Loucy (cell line): ENCODE measurements around the gene TDRD3.

Experiments
- H2AFZ ChIP-seq: fragments of 200-600 bp; sonication (generic); 2 replicates; pipeline ENCODE4 v1.6.0; 2016; ENCODE audit warnings: antibody characterized with exemption, mild to moderate bottlenecking, low read length, moderate library complexity
- H3F3A ChIP-seq: fragments of 200-600 bp; 2 replicates; pipeline ENCODE4 v1.6.0; 2016; ENCODE audit warnings: antibody characterized with exemption, low read depth, mild to moderate bottlenecking
- H3K27me3 ChIP-seq: fragments of 200-600 bp; sonication (generic); 2 replicates; pipeline ENCODE4 v1.6.1; 2014; ENCODE audit warnings: low read length, mild to moderate bottlenecking; ENCODE audit not compliant: insufficient read depth, poor library complexity, severe bottlenecking
- H3K36me3 ChIP-seq: fragments of 200-600 bp; sonication (generic); 2 replicates; pipeline ENCODE4 v1.6.1; 2016; ENCODE audit warnings: low read length; ENCODE audit not compliant: insufficient read depth
- H3K4me1 ChIP-seq: fragments of 200-600 bp; sonication (generic); 2 replicates; pipeline ENCODE4 v1.5.1; 2014; ENCODE audit warnings: low read length, mild to moderate bottlenecking; ENCODE audit not compliant: insufficient read depth, poor library complexity, severe bottlenecking
- H3K4me2 ChIP-seq: fragments of 200-600 bp; sonication (generic); 2 replicates; pipeline ENCODE4 v1.6.0; 2014; ENCODE audit warnings: antibody characterized with exemption, low read length, low read depth, mild to moderate bottlenecking; ENCODE audit not compliant: poor library complexity, severe bottlenecking
- H3K4me3 ChIP-seq: fragments of 200-600 bp; sonication (generic); 2 replicates; pipeline ENCODE4 v1.5.1; 2014; ENCODE audit warnings: low read length, mild to moderate bottlenecking, mixed read lengths; ENCODE audit not compliant: poor library complexity, severe bottlenecking
- H3K79me2 ChIP-seq: fragments of 200-600 bp; sonication (generic); 2 replicates; pipeline ENCODE4 v1.6.1; 2014; ENCODE audit warnings: low read length; ENCODE audit not compliant: insufficient read depth
- H3K9ac ChIP-seq: fragments of 200-600 bp; sonication (generic); 2 replicates; pipeline ENCODE4 v1.6.0; 2014; ENCODE audit warnings: mild to moderate bottlenecking, low read depth, low read length, moderate library complexity; ENCODE audit not compliant: poor library complexity, severe bottlenecking
- H3K9me2 ChIP-seq: fragments of 200-600 bp; sonication (generic); replicated peaks from 2 replicates; pipeline ENCODE4 v1.6.1; 2016; ENCODE audit warnings: low read depth, low read length, mixed read lengths
- H3K9me3 ChIP-seq: fragments of 200-600 bp; sonication (generic); 2 replicates; pipeline ENCODE4 v1.6.1; 2014; ENCODE audit warnings: mild to moderate bottlenecking, antibody characterized with exemption, low read length, low read depth; ENCODE audit not compliant: insufficient read depth
- H4K20me1 ChIP-seq: fragments of 200-600 bp; sonication (generic); 2 replicates; pipeline ENCODE4 v1.6.0; 2014; ENCODE audit warnings: antibody characterized with exemption, low read length, mild to moderate bottlenecking; ENCODE audit not compliant: insufficient read depth, poor library complexity, severe bottlenecking
- CTCF ChIP-seq: fragments of 200-600 bp; sonication (generic); conservative IDR thresholded peaks from 2 replicates; pipeline ENCODE4 v1.5.1; 2014; ENCODE audit warnings: mild to moderate bottlenecking, antibody characterized with exemption, low read length
- EZH2phosphoT487 ChIP-seq: fragments of 200-600 bp; IDR thresholded peaks from 2 replicates; pipeline ENCODE4 v1.6.1; 2018; ENCODE audit warnings: antibody characterized with exemption, mild to moderate bottlenecking, moderate library complexity, borderline replicate concordance

The TDRD3 gene

DNA sequence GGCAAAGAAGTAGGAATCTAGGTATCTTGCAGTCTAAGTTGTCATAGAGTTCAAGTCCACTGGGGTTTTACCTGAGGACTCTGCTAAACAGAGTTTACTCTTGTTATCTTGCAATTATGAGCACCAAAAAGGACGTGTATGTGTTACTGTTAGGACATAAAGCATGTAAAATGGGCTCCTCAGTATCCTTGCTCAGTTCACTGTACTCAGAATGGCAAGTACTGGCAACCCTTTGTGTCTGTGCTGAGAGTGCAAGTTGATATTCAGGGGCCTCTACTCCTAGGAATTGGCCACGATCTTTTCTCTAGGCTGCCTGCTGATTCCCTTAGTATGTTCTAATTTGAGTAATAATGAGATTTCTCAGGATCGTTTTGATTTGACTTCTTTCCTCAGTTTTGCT is 13.3 kb downstream of the TDRD3 start:
- H3K4me3 ChIP-seq = no peak overlapping the region
- no peak overlapping the region for H2AFZ ChIP-seq
- peaks cover 8% of the 10 kb centered on the region; the same call in 1 of the 2 replicates for H3K36me3 ChIP-seq

DNA sequence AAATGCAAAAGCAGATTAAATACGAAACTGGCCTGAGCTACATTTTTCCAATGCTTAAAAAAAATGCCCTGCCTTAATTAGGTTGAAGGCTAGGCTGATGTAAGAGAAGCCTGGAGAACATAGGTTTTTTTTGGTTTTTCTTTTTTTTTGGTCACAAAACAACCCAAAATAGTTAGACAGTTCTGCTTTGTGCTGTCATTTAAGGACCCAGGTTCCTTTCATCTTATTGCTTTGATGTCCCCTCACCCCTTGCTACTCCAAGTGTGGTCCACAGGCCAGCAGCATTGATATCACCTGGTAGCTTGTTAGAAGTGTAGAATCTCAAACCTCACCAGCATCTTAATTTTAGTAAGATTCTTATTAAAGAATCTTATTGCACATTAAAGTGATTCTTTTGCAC is 14.4 kb downstream of the TDRD3 start:
- Histone ChIP-seq H3K4me3 (no peak overlapping the region), H3K79me2 (peaks cover 72% of the 10 kb centered on the region), H2AFZ (no peak overlapping the region), H3K9me2 (no peaks in the 10 kb centered on the region), H3K9me3 (peaks cover 8% of the 10 kb centered on the region; the same call in 1 of the 2 replicates), H4K20me1 (peaks cover 3% of the 10 kb centered on the region), H3K9ac (no peak overlapping the region), H3F3A (no peaks in the 10 kb centered on the region), H3K4me1 (peaks cover 29% of the 10 kb centered on the region), H3K36me3 (peaks cover 8% of the 10 kb centered on the region; the same call in 1 of the 2 replicates), H3K27me3 (no peaks in the 10 kb centered on the region), H3K4me2 (peak overlapping the region; percentile 22)
- no peak for TF ChIP-seq EZH2phosphoT487
- no peak for TF ChIP-seq CTCF

More for the DNA sequence above, 13.3 kb downstream of the TDRD3 start:
- no peaks in the 10 kb centered on the region for H3K27me3 ChIP-seq
- no peak overlapping the region for H3K9ac ChIP-seq
- H3K79me2 ChIP-seq = peaks cover 70% of the 10 kb centered on the region
- peaks cover 3% of the 10 kb centered on the region for H4K20me1 ChIP-seq
- H3K9me3 ChIP-seq = peaks cover 8% of the 10 kb centered on the region; the same call in 1 of the 2 replicates
- peaks cover 29% of the 10 kb centered on the region for H3K4me1 ChIP-seq
- H3K9me2 ChIP-seq = no peaks in the 10 kb centered on the region
- H3K4me2 ChIP-seq = peak overlapping the region; percentile 23
- no peaks in the 10 kb centered on the region for H3F3A ChIP-seq
- TF ChIP-seq CTCF (no peak), EZH2phosphoT487 (no peak)

DNA sequence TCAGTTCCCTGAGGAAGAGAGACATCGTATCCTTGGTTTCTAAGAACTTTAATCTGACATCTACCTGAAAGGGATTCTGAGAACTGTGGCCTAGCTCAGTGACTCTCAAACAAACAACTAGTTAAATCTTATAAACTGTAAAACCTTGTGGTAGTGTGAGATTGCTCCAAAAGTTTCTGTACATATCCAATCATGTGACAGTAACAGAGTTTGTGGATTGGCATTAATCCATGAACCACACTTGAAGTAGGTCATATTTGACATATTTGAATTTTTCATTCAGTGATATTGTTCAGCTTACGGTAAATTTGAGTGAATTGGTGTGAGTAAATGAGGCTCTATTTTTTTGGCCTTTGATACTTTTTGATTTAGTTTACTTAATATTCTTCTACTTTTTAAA is 15.0 kb downstream of the TDRD3 start:
- Histone ChIP-seq H3K4me1 (peaks cover 29% of the 10 kb centered on the region), H3K79me2 (peaks cover 72% of the 10 kb centered on the region), H3K4me2 (peak overlapping the region; percentile 22), H4K20me1 (peaks cover 3% of the 10 kb centered on the region), H3K27me3 (no peaks in the 10 kb centered on the region), H3K9ac (no peak overlapping the region), H2AFZ (no peak overlapping the region), H3K9me2 (no peaks in the 10 kb centered on the region), H3K36me3 (peaks cover 8% of the 10 kb centered on the region; the same call in 1 of the 2 replicates), H3F3A (no peaks in the 10 kb centered on the region), H3K9me3 (peaks cover 8% of the 10 kb centered on the region; the same call in 1 of the 2 replicates), H3K4me3 (no peak overlapping the region)
- TF ChIP-seq EZH2phosphoT487 = no peak
- TF ChIP-seq CTCF = no peak
